Right lobe of liver (tissue), 6 donors: ENCODE measurements around the gene ATP1A2. TPM values are rescaled to one million over a fixed set of nuclear protein-coding genes. Genes with fewer than 3 reads are reported as not detected.

Experiments
- ATAC-seq, 4 donors: fragments of 200-7000 bp; cut with Tn5 transposase; one replicate each; pipeline ENCODE4 v1.9.1; 2020; ENCODE audit warnings: mild to moderate bottlenecking in 4 of 4, moderate library complexity in 4 of 4
- DNase-seq, 3 donors: peaks; one replicate each; pipeline ENCODE4 v3.0.0-alpha.2; 2020
- H3K27ac ChIP-seq, 3 donors: fragments of 200-600 bp; one replicate each; pipeline ENCODE4 v1.8.0; 2022
- H3K27me3 ChIP-seq, 2 donors: fragments of 200-600 bp; one replicate each; pipeline ENCODE4 v1.8.0; 2022
- H3K36me3 ChIP-seq, 4 donors: fragments of 200-600 bp; sonication (generic) in 1 of 4; one replicate each; pipeline versions ENCODE4 v1.5.1 to v1.8.0; 2017 to 2022; ENCODE audit warnings: control low read depth in 1 of 4
- H3K4me1 ChIP-seq, 4 donors: fragments of 200-600 bp; sonication (generic) in 1 of 4; one replicate each; pipeline versions ENCODE4 v1.5.1 to v1.8.0; 2017 to 2022; ENCODE audit warnings: control low read depth in 1 of 4
- H3K4me3 ChIP-seq, 3 donors: fragments of 200-600 bp; one replicate each; pipeline ENCODE4 v1.8.0; 2022
- H3K9me3 ChIP-seq, 4 donors: fragments of 200-600 bp; sonication (generic) in 1 of 4; one replicate each; pipeline versions ENCODE4 v1.5.1 to v1.8.0; 2017 to 2022; ENCODE audit warnings: control low read depth in 1 of 4
- CTCF ChIP-seq, 4 donors: fragments of 200-600 bp in 3 of 4; fragments of 450-650 bp in 1 of 4; IDR thresholded peaks; one replicate each; pipeline versions ENCODE4 v1.5.1 to v1.8.0; 2016 to 2022; ENCODE audit warnings: antibody characterized with exemption in 4 of 4, mild to moderate bottlenecking in 2 of 4
- POLR2A ChIP-seq: fragments of 450-650 bp; IDR thresholded peaks from one replicate; pipeline ENCODE4 v1.6.1; 2017; ENCODE audit warnings: antibody characterized with exemption, mild to moderate bottlenecking
- WGBS: methylation state at CpG from one replicate; pipeline ENCODE4 v1.1.6; 2018; ENCODE audit warnings: low coverage, low lambda C conversion rate; ENCODE audit not compliant: insufficient coverage; ENCODE audit errors: missing lambda C conversion rate; 5-methylcytosine and 5-hydroxymethylcytosine counted together
- intact Hi-C, 2 donors: fragments of 100-400 bp; cut with DNase I; formaldehyde crosslinking; loops; one replicate each; pipeline versions ENCODE4 v1.11.2 to v1.14.1; 2022
- total RNA-seq, 6 experiments: library from RNA; depleted of rRNA in 2 of 6; stranded (reverse); fragments of >200 nt in 2 of 6; fragmentation: NEBNext Ultra II Directional in 3 of 6; extraction: Animal tissue kit (Norgen Biotek cat#: 25700) in 3 of 6; gene quantifications; one replicate each; pipeline versions ENCODE4 v1.1.0 to v1.2.4, GENCODE V29; 2016 to 2023
- donor health status: DM: no; HTN: yes; CAD: no.
- donor health status: DM: no; HTN: no; CAD: no.
- donor health status: DM: no; HTN: no; CAD: no.
- donor health status: DM: no; HTN: yes; CAD: no.
- donor health status: DM: no; HTN: yes; CAD: no.

ATP1A2 gene
- total RNA-seq, 6 experiments from 2014 or later = 0.22 to 1.7 (median 0.36) TPM

GRCh38 chr1:160179336-160179735 is 63.8 kb downstream of the ATP1A2 start:
- Histone ChIP-seq H3K27me3 (no peaks in the 10 kb centered on the region), H3K36me3 (no peaks in the 10 kb centered on the region), H3K4me1 (no peaks in the 10 kb centered on the region), H3K27ac (no peak overlapping the region), H3K4me3 (no peak overlapping the region), H3K9me3 (no peaks in the 10 kb centered on the region)
- no peak for DNase-seq
- WGBS = 81% methylated on average over 4 of the region's 4 CpGs
- no peak for TF ChIP-seq POLR2A
- TF ChIP-seq CTCF (IDR thresholded peaks at IDR 0.05) = no peak
- intact Hi-C loops = loop anchor here in 1 of 2 donors (10.0 kb wide), 1 partner anchor 65 kb away; the partner anchor contains the start of gene ATP1A2
- ATAC-seq = no peak

- Histone ChIP-seq H3K4me1 (no peaks in the 10 kb centered on the region), H3K4me3 (no peak overlapping the region), H3K27ac (no peak overlapping the region), H3K9me3 (no peaks in the 10 kb centered on the region), H3K27me3 (no peaks in the 10 kb centered on the region), H3K36me3 (no peaks in the 10 kb centered on the region)
- TF ChIP-seq CTCF (IDR thresholded peaks at IDR 0.05) = no peak
- TF ChIP-seq POLR2A = no peak
- WGBS = 75% methylated on average over 5 of the region's 7 CpGs
- DNase-seq (no peak), ATAC-seq (no peak)
- intact Hi-C loops = no loop called here
Observed at GRCh38 chr1:160186246-160186645, 70.7 kb downstream of the ATP1A2 start.

DNA sequence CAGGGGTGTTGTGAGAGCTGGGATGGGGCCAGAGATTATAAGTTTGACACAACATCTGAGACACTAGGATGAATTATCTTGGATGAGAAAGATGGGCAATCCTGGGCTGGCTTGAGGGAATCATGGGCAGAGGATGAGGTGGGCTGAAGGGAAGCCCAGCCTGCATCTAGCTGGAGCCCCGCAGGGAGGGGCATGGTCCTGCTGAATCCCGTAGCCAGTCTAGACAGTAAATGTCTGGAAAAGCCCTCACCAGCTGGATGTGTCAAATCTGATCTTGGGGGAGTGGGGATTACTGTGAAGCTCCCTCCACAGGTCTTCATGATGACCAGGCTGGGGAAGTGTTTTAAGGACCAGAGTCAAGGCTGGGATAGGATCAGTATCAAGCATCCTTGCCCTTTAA is 71.2 kb downstream of the ATP1A2 start:
- DNase-seq = no peak
- Histone ChIP-seq H3K27ac (no peak overlapping the region), H3K4me1 (no peaks in the 10 kb centered on the region), H3K4me3 (no peak overlapping the region), H3K9me3 (no peaks in the 10 kb centered on the region), H3K27me3 (no peaks in the 10 kb centered on the region), H3K36me3 (no peaks in the 10 kb centered on the region)
- TF ChIP-seq CTCF (IDR thresholded peaks at IDR 0.05) = no peak
- no peak for TF ChIP-seq POLR2A
- intact Hi-C loops = no loop called here
- 65% methylated on average over 2 of the region's 2 CpGs for WGBS
- no peak for ATAC-seq

DNA sequence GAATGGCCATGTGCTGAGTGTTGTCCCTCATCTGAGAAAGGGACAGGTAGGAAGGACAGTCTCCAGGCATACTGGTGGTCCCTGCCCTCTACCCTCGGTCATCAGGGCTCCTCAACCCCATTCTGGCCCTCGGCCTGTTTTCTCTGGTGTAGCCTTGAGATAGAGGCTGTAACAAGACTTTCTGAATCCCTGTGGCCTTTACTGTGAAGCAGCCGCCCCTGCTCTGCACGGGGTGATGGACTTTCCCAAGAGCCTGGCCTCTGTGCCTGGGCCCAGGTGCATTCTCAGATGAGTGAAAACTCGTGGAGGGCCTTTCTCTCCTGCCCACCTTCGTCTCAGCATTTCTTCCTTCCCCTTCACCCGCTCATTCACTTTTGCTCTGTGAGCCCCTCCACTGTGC is 71.8 kb downstream of the ATP1A2 start:
- TF ChIP-seq CTCF (IDR thresholded peaks at IDR 0.05) (no peak), POLR2A (no peak)
- H3K36me3 ChIP-seq = no peaks in the 10 kb centered on the region
- intact Hi-C loops = no loop called here
- ATAC-seq (no peak), DNase-seq (no peak)
- no peak overlapping the region for H3K27ac ChIP-seq
- H3K4me3 ChIP-seq = no peak overlapping the region
- no peaks in the 10 kb centered on the region for H3K4me1 ChIP-seq
- H3K9me3 ChIP-seq = no peaks in the 10 kb centered on the region
- 44% methylated on average over 3 of the region's 7 CpGs for WGBS
- no peaks in the 10 kb centered on the region for H3K27me3 ChIP-seq

- TF ChIP-seq POLR2A = no peak
- ATAC-seq = no peak
- Histone ChIP-seq H3K27ac (no peak overlapping the region), H3K27me3 (no peaks in the 10 kb centered on the region), H3K9me3 (no peaks in the 10 kb centered on the region), H3K4me3 (no peak overlapping the region), H3K4me1 (peaks cover 0 to 2% (median 0%) of the 10 kb centered on the region in 4 donors), H3K36me3 (no peaks in the 10 kb centered on the region)
- 83% methylated on average over 6 of the region's 7 CpGs for WGBS
- no peak for DNase-seq
- intact Hi-C loops = no loop called here
Observed at GRCh38 chr1:160188341-160188740, 72.8 kb downstream of the ATP1A2 start.
